HG02642 (cell line): Measurements from ENCODE around the gene RRBP1.

Experiments
- ATAC-seq: cut with Tn5 transposase; IDR thresholded peaks from one replicate; pipeline ENCODE4 v1.9.1; 2021; ENCODE audit warnings: mild to moderate bottlenecking; ENCODE audit not compliant: unreplicated experiment, poor library complexity

The RRBP1 gene, protein sequence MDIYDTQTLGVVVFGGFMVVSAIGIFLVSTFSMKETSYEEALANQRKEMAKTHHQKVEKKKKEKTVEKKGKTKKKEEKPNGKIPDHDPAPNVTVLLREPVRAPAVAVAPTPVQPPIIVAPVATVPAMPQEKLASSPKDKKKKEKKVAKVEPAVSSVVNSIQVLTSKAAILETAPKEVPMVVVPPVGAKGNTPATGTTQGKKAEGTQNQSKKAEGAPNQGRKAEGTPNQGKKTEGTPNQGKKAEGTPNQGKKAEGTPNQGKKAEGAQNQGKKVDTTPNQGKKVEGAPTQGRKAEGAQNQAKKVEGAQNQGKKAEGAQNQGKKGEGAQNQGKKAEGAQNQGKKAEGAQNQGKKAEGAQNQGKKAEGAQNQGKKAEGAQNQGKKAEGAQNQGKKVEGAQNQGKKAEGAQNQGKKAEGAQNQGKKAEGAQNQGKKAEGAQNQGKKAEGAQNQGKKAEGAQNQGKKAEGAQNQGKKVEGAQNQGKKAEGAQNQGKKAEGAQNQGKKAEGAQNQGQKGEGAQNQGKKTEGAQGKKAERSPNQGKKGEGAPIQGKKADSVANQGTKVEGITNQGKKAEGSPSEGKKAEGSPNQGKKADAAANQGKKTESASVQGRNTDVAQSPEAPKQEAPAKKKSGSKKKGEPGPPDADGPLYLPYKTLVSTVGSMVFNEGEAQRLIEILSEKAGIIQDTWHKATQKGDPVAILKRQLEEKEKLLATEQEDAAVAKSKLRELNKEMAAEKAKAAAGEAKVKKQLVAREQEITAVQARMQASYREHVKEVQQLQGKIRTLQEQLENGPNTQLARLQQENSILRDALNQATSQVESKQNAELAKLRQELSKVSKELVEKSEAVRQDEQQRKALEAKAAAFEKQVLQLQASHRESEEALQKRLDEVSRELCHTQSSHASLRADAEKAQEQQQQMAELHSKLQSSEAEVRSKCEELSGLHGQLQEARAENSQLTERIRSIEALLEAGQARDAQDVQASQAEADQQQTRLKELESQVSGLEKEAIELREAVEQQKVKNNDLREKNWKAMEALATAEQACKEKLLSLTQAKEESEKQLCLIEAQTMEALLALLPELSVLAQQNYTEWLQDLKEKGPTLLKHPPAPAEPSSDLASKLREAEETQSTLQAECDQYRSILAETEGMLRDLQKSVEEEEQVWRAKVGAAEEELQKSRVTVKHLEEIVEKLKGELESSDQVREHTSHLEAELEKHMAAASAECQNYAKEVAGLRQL (N-terminal part only)

DNA sequence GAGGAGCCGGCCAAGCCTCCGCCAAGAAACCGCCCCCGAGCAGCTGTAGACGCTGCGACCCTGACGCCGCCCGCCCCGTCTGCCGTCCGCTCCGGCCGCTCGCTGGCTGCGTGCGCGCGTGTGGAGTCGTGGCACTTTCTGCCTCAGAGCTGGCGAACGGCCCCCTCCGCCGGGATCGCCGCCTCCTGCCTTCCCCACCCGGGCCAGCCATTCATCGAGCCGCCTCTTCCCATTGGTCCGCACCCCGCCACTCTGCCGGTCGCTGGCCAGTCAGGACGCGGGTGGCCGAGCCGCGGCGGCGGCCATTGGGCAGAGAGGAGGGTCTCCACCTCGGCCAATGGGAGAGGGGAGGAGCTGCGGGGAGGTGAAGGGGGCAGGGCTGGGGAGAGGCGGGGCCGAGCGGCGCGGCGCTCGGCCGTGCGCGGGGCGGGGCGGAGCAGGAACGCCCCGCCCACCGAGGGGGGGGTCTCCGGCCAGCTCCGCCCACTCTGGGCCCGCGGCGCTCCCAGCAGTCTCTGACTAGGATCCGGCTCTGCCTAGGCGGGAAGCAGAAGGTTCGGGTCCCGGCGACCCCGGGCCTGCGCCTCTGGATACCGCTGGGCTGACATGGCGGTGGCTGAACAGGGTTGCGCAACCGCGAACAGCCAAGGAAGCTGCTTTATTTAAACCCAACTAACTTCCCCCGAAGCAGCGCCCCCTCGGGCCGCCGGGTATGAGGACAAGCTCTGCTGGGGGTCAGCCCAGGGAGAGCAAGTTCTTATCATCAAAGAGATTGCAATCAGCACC, at the start of gene RRBP1:
Gene RRBP1, minus strand, starts transcription at position 140 of the 786 bp plus-strand sequence. CDS start 21,735 bp downstream, outside the sequence.
- peak; percentile 92 for ATAC-seq

DNA sequence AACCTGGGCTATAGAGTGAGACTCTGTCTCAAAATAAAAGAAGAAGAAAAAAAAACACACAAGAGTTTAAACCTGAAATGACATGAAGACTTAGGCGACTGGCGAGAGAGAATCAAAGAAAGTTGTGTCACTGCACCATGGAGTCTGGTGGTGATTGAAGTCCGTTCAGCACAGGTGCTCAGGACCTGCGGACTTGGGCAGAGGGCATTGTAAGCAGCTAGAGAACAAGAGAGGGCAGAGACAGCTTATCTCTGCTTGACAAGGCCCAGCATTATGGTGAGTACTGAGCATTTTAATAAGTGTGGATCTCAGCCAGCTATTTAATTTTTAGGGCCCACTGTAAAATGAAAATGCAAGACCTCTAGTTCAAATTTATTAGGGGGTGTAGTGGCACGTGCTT, 49.2 kb upstream of the RRBP1 start:
- ATAC-seq: no peak

GRCh38 chr20:17730071-17730470, 48.0 kb upstream of the RRBP1 start:
- ATAC-seq: no peak

- no peak for ATAC-seq
Observed at GRCh38 chr20:17728074-17728473, 46.0 kb upstream of the RRBP1 start.

GRCh38 chr20:17727351-17727750, 45.3 kb upstream of the RRBP1 start:
- ATAC-seq: no peak

DNA sequence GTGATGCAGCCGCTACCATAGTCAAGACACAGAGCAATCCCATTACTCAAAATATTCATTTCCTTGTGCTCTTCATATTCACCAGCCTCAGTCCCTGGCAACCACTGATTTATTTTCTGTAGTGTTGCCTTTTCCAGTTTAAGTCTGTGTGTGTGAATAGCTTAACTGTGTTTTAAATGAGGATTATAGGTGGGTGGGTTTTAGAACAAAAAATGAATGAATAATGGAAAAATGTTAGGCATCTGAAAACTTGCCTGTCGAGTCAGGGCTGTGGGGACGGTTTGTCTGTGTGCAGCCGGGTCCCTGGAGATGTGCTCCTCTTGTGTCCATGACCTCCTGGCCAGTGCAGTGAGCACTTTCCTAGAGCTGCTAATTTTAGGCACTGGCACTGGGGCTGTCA, 44.9 kb upstream of the RRBP1 start:
- no peak for ATAC-seq

- ATAC-seq: no peak
Observed at GRCh38 chr20:17725094-17725835, 43.2 kb upstream of the RRBP1 start.

DNA sequence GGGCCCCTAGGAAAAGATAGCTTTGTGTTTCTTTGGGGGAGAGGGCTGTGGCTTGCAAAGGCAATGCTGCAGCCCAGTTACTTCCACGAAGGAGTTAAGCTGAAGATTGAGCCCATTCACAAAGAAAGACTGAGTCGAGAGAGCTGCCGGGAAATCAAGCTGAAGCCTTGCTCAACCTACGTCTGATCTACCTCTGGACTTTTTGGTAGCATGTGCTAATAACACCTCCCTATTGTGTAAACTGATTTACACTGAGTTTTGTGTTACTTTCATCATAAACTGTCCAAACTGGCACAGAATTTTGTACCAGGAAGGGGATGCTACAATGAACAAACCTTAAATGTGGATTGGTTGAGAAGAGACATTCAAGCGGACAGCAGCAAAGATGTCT, 41.3 kb upstream of the RRBP1 start:
- no peak for ATAC-seq

DNA sequence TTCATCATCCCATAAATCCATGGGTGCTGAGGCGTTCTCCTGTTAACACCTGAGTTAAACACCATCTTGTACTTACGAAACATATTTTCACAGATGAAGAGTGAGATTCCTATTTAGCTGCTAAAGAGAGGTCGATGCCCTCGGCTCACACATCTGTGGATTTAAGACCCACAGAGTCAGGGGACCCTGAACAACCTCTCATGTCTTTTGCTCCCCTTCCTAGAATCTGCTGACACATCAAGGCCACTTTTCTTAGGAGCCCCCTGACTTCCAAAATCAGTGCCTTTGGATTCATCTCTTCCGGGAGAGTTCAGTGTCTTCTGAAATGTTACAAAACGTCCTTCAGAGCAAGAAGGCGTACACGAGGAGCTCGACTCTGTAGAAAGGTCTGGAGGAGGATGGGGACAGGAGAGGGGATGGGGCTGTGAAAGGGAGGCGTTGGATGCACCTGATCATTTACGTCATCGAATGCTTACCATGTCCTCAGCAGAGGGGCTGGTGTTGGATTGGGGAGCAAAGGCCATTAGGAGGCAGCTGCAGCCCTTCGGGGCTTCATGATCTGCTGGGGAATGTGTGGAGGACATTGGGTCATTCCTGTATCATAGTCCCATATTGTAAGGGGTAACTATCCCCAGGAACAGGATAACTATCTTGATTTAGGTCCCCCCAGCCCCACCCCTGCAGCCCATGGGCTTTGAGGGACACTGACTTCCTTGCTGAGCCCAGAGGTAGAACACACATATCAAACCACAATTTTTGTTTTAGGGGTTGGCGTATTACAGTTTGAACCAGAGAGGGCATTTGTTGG, 40.7 kb upstream of the RRBP1 start:
- no peak for ATAC-seq

GRCh38 chr20:17721802-17722486, 39.9 kb upstream of the RRBP1 start:
- ATAC-seq: no peak

DNA sequence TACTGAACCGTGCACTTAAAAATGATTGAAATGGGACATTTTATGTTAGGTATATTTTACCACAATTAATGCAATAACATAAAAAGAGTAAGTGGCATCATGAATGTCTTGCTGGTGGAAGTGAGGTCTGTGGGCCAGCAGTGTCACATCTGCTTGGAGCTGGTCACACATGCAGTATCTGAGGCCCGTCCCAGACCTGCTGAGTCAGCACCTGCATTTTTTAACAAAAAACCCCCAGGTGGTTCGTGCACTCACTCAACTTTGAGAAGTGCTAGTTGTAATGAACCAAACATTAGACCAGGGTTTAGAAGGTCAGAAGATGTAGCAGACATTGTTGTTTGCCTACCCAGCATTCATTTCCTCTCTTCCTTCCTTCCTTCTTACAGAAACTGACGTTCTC, 38.7 kb upstream of the RRBP1 start:
- ATAC-seq: no peak

DNA sequence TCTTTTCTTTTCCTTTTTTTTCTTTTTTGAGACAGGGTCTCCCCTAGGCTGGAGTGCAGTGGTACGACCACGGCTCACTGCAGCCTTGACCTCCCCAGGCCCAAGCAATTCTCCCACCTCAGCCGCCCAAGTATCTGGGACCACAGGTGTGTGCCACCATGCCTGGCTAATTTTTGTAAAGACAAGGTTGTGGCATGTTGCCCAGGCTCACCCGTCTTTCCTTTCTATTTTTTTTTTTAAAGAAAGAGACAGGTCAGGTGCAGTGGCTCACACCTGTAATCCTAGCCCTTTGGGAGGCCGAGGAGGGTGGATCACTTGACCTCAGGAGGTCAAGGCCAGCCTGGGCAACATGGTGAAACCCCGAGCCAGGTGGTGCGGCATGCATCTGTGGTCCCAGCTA, 34.3 kb upstream of the RRBP1 start:
- no peak for ATAC-seq

- ATAC-seq: no peak
Observed at GRCh38 chr20:17715075-17715474, 33.0 kb upstream of the RRBP1 start.

DNA sequence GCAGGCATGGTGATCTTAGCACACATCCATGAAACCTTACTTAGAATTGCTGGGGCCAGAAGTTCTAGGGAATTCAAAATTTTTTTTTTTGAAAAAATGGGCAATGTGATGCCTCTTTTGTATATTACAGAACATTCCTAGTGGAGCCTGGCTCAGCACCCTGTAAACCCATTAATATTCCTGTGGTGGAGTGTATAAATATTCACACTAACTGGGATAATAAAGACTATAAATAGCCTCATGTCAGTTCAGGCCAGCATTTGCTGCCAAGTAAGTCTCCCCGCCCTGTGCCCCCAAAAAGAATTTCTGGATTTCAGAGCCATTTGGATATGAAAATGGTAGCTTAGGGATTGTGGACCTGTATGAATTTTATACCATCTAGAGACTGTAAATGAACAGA, 32.6 kb upstream of the RRBP1 start:
- ATAC-seq: no peak

DNA sequence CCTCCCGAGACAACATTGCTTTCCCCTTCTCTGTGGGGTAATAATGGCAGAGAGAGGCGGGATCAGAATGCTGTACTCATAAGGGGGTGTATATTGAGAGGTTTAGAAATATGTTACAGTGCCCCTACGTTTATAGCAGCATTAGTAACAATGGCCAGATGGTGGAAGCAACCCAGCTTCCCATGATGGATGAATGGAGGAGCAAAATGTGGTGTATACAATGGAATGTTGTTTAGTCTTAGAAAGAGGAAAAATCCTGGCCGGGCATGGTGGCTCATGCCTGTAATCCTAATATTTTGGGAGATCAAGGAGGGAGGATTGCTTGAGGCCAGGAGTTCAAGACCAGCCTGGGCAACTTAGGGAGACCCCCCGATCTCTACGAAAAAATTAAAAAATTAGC, 30.7 kb upstream of the RRBP1 start:
- ATAC-seq: no peak

DNA sequence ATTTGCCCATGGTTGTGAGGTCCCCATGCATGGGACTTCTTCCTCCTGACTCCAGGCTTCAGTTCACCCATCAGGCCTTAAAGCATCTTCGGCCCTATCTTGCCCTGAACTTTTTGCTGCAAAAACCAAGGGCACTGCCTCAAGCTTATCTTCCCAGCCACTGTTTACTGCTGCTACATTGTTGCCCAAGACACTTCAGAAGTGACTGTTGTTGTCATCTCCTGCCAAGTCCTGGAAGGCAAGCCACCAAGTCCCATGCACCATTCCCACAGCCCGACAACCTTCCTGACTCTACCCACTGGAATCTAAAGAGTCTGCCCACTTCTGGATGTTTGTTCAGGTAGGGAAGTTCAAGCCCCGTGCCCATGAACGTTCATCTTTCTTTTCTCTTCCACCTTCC, 30.2 kb upstream of the RRBP1 start:
- no peak for ATAC-seq

DNA sequence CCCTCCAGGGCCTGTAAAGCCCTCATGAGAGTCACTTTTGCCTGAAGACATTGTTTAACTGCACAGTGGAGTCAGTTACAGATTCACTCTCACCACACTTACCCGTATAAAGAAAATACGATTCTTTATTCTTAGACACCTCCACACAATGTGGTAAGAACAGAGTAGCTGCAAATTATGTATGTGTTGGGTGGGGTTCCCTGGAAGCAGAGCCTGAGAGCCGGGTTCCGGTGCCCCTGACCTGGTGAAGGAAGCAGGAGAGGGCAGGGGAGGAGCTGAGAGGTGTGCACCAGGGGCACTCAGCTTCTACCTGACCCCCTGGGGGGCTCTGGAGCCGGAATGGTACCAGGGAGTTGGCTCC, 29.2 kb upstream of the RRBP1 start:
- no peak for ATAC-seq
